Measurements from ENCODE around the gene APOBEC3A. TPM values are rescaled to one million over a fixed set of nuclear protein-coding genes. Genes with fewer than 3 reads are reported as not detected.

The APOBEC3A gene
- total RNA-seq, 1 donor from 2014 or later, result not detected

GRCh38 chr22:38921806-38922205, 35.6 kb upstream of the APOBEC3A start:
- Histone ChIP-seq H3K4me3 (ENCODE audit: low read depth, low read length) (no peak overlapping the region), H3K27me3 (ENCODE audit: control insufficient read depth, insufficient read depth, low read length) (peaks cover 11% of the 10 kb centered on the region), H3K36me3 (ENCODE audit: control insufficient read depth, insufficient read depth, low read length) (no peaks in the 10 kb centered on the region)
- no peak for DNase-seq (ENCODE audit: low read depth)
- no peak for FAIRE-seq
- no peak for TF ChIP-seq CTCF (IDR thresholded peaks at IDR 0.05; ENCODE audit: insufficient read depth, low read length, severe bottlenecking)

DNA sequence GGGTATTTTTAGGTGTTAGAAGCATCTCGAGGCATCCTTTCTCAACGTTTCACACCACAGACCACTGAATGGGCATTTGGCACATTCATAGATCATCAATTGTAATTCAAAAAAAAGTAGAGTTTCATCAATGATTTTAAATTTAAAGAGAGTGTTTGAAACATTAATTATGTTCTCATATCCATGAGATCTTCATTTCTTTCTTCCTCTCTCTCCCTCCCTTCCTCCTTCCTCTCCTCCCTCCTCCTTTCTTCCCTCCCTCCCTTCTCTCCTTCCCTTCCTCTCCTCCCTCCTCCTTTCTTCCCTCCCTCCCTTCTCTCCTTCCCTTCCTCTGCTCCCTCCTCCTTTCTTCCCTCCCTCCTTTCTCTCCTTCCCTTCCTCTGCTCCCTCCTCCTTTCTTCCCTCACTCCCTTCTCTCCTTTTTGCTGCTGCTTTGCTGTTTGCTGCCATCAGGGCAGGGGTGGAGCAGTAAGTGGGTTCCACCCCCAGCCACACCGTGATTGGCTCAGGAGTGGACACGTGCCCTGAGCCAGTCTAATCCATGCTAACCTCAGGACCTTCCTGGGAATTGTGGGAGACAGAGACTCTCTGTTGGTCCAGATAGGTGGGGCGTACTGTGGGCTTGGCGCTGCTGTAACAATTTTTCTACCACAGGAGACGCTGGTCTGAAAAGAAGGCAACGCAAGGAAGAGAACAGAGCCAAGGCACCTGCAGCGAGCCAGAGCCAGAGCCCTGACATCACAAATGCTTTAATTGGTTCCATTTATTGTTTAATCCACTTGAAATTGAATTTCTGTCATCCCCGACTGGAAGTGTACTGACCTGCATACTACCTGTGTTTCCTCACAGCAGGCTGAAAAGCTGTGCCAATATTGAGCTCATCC, 33.7 kb upstream of the APOBEC3A start:
- Histone ChIP-seq H3K36me3 (ENCODE audit: control insufficient read depth, insufficient read depth, low read length) (no peaks in the 10 kb centered on the region), H3K27me3 (ENCODE audit: control insufficient read depth, insufficient read depth, low read length) (peaks cover 18% of the 10 kb centered on the region), H3K4me3 (ENCODE audit: low read depth, low read length) (no peak overlapping the region)
- peak; percentile 30 for DNase-seq (ENCODE audit: low read depth)
- peak; percentile 14 for TF ChIP-seq CTCF (IDR thresholded peaks at IDR 0.05; ENCODE audit: insufficient read depth, low read length, severe bottlenecking)
- no peak for FAIRE-seq

GRCh38 chr22:38924347-38924952, 33.0 kb upstream of the APOBEC3A start:
- FAIRE-seq (peak; percentile 18), DNase-seq (ENCODE audit: low read depth) (peak; percentile 79)
- Histone ChIP-seq H3K36me3 (ENCODE audit: control insufficient read depth, insufficient read depth, low read length) (no peaks in the 10 kb centered on the region), H3K4me3 (ENCODE audit: low read depth, low read length) (no peak overlapping the region), H3K27me3 (ENCODE audit: control insufficient read depth, insufficient read depth, low read length) (peaks cover 15% of the 10 kb centered on the region)
- no peak for TF ChIP-seq CTCF (IDR thresholded peaks at IDR 0.05; ENCODE audit: insufficient read depth, low read length, severe bottlenecking)

DNA sequence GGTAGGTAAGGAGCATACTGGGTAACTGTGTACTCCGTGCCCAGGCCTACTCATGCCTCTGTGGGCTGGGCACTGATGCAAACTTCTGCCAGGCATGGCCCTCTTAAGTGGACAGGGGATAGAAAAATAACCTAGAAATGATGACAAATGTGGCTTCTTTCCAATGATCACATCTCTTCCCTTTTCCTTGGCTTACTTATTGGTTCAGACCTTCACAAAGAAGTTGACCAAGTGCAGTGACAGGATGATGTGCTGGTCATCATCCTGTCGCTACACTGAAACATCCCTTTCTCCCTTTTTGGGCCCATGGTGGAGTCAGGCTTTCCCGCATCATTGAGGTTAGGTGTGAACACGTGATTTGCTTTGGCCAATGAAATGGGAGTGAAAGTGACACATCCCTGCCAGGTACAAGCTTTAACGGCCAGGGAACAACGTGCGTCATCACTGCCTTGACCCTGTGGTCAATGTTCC, 31.8 kb upstream of the APOBEC3A start:
- DNase-seq (ENCODE audit: low read depth), result no peak
- Histone ChIP-seq H3K27me3 (ENCODE audit: control insufficient read depth, insufficient read depth, low read length) (peaks cover 15% of the 10 kb centered on the region), H3K4me3 (ENCODE audit: low read depth, low read length) (no peak overlapping the region), H3K36me3 (ENCODE audit: control insufficient read depth, insufficient read depth, low read length) (no peaks in the 10 kb centered on the region)
- no peak for TF ChIP-seq CTCF (IDR thresholded peaks at IDR 0.05; ENCODE audit: insufficient read depth, low read length, severe bottlenecking)
- peak; percentile 91 for FAIRE-seq

- no peak for FAIRE-seq
- DNase-seq (ENCODE audit: low read depth), result peak; percentile 27
- peak; percentile 74 for TF ChIP-seq CTCF (IDR thresholded peaks at IDR 0.05; ENCODE audit: insufficient read depth, low read length, severe bottlenecking)
- Histone ChIP-seq H3K4me3 (ENCODE audit: low read depth, low read length) (no peak overlapping the region), H3K27me3 (ENCODE audit: control insufficient read depth, insufficient read depth, low read length) (peaks cover 15% of the 10 kb centered on the region), H3K36me3 (ENCODE audit: control insufficient read depth, insufficient read depth, low read length) (no peaks in the 10 kb centered on the region)
Measured at GRCh38 chr22:38927033-38927781, 30.2 kb upstream of the APOBEC3A start.

Measured in bronchial epithelial cell (primary cell).